ENCODE data around the gene OR2F1.
"Not testable (repeated sequence)": the region's sequence is repeated elsewhere in the genome, so short reads cannot be mapped to it uniquely, and the experiment has no call there.

DNA sequence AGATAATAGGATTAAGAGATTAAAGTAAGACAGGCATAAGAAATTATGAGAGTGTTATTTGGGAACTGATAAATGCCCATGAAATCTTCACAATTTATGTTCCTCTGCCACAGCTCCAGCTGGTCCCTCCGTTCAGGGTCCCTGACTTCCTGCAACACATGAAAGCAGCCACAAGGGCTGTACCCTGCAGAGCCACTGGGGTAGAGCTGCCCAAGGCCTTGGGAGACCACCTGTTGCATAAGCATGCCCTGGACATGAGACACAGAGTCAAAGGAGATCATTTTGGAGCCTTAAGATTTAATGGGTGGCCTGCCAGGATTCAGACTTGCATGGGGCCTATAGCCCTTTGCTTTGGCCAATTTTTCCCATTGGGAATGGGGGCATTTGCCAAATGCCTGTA lies 56.2 kb downstream of the OR2F1 start:
- TF ChIP-seq, protein P1, sequence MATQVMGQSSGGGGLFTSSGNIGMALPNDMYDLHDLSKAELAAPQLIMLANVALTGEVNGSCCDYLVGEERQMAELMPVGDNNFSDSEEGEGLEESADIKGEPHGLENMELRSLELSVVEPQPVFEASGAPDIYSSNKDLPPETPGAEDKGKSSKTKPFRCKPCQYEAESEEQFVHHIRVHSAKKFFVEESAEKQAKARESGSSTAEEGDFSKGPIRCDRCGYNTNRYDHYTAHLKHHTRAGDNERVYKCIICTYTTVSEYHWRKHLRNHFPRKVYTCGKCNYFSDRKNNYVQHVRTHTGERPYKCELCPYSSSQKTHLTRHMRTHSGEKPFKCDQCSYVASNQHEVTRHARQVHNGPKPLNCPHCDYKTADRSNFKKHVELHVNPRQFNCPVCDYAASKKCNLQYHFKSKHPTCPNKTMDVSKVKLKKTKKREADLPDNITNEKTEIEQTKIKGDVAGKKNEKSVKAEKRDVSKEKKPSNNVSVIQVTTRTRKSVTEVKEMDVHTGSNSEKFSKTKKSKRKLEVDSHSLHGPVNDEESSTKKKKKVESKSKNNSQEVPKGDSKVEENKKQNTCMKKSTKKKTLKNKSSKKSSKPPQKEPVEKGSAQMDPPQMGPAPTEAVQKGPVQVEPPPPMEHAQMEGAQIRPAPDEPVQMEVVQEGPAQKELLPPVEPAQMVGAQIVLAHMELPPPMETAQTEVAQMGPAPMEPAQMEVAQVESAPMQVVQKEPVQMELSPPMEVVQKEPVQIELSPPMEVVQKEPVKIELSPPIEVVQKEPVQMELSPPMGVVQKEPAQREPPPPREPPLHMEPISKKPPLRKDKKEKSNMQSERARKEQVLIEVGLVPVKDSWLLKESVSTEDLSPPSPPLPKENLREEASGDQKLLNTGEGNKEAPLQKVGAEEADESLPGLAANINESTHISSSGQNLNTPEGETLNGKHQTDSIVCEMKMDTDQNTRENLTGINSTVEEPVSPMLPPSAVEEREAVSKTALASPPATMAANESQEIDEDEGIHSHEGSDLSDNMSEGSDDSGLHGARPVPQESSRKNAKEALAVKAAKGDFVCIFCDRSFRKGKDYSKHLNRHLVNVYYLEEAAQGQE (IDR thresholded peaks at IDR 0.05; ENCODE audit: insufficient read depth in 1 of 2, low read depth in 2 of 2, low read length in 1 of 2), result not testable (repeated sequence)
- TF ChIP-seq, protein P2, sequence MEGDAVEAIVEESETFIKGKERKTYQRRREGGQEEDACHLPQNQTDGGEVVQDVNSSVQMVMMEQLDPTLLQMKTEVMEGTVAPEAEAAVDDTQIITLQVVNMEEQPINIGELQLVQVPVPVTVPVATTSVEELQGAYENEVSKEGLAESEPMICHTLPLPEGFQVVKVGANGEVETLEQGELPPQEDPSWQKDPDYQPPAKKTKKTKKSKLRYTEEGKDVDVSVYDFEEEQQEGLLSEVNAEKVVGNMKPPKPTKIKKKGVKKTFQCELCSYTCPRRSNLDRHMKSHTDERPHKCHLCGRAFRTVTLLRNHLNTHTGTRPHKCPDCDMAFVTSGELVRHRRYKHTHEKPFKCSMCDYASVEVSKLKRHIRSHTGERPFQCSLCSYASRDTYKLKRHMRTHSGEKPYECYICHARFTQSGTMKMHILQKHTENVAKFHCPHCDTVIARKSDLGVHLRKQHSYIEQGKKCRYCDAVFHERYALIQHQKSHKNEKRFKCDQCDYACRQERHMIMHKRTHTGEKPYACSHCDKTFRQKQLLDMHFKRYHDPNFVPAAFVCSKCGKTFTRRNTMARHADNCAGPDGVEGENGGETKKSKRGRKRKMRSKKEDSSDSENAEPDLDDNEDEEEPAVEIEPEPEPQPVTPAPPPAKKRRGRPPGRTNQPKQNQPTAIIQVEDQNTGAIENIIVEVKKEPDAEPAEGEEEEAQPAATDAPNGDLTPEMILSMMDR (IDR thresholded peaks at IDR 0.05), result not testable (repeated sequence)
- not testable (repeated sequence) for TF ChIP-seq POLR2AphosphoS5 (IDR thresholded peaks at IDR 0.05; ENCODE audit: low read depth, low read length); TCF7L2 (IDR thresholded peaks at IDR 0.05; ENCODE audit: low read depth, low read length); SIN3A (IDR thresholded peaks at IDR 0.05; ENCODE audit: borderline replicate concordance, insufficient read depth, low read depth, low read length)

Data from Panc1 (cell line).